Neutrophil (primary cell): Measurements from ENCODE around the gene RBMX.
A peak's percentile ranks its signal among the peaks of the same experiment; 100 is the strongest.
"Not testable (repeated sequence)": the region's sequence is repeated elsewhere in the genome, so short reads cannot be mapped to it uniquely, and the experiment has no call there.

Experiments used
- H3K27ac ChIP-seq: fragments of 200-600 bp; sonication (generic); 2 replicates; pipeline ENCODE4 v1.5.1; 2016; ENCODE audit warnings: mild to moderate bottlenecking, moderate library complexity
- H3K27me3 ChIP-seq: fragments of 200-600 bp; sonication (generic); 2 replicates; pipeline ENCODE4 v1.6.0; 2016; ENCODE audit warnings: mild to moderate bottlenecking
- H3K36me3 ChIP-seq: fragments of 200-600 bp; sonication (generic); 2 replicates; pipeline ENCODE4 v1.5.1; 2017
- H3K4me1 ChIP-seq, 2 experiments: fragments of 200-600 bp in 1 of 2; sonication (generic) in 1 of 2; 1 replicate in 1 of 2; 2 replicates in 1 of 2; pipeline versions ENCODE4 v1.5.1 to v1.6.1; 2013 to 2016; ENCODE audit warnings: low read depth in 1 of 2, low read length in 1 of 2, mild to moderate bottlenecking in 1 of 2, moderate library complexity in 1 of 2; ENCODE audit not compliant: control insufficient read depth in 1 of 2, insufficient read depth in 1 of 2
- H3K4me3 ChIP-seq, 2 experiments: fragments of 200-600 bp in 1 of 2; sonication (generic) in 1 of 2; 1 replicate in 1 of 2; 2 replicates in 1 of 2; pipeline ENCODE4 v1.5.1; 2013 to 2016; ENCODE audit warnings: low read depth in 1 of 2, low read length in 1 of 2, mild to moderate bottlenecking in 1 of 2, moderate library complexity in 1 of 2
- H3K9me3 ChIP-seq: fragments of 200-600 bp; sonication (generic); 2 replicates; pipeline ENCODE4 v1.5.1; 2016
- CTCF ChIP-seq: fragments of 200-600 bp; sonication (generic); IDR thresholded peaks from 2 replicates; pipeline ENCODE4 v1.5.1; 2016; ENCODE audit warnings: antibody characterized with exemption

The RBMX gene

GRCh38 chrX:136880003-136880451, 498 bp downstream of the RBMX start:
- peaks cover 9 to 14% of the 10 kb centered on the region in 2 experiments for H3K4me1 ChIP-seq
- no peak for TF ChIP-seq CTCF
- H3K9me3 ChIP-seq = no peaks in the 10 kb centered on the region
- peak overlapping the region; percentile 86 for H3K27ac ChIP-seq
- H3K36me3 ChIP-seq = peaks cover 25% of the 10 kb centered on the region
- no peaks in the 10 kb centered on the region for H3K27me3 ChIP-seq
- H3K4me3 ChIP-seq = peak overlapping the region; percentile 79 to 90

- H3K27me3 ChIP-seq = no peaks in the 10 kb centered on the region
- H3K9me3 ChIP-seq = no peaks in the 10 kb centered on the region
- peaks cover 34% of the 10 kb centered on the region for H3K36me3 ChIP-seq
- H3K27ac ChIP-seq = peak overlapping the region; percentile 86
- TF ChIP-seq CTCF = no peak
- H3K4me1 ChIP-seq = peaks cover 9 to 14% of the 10 kb centered on the region in 2 experiments
- H3K4me3 ChIP-seq = peak overlapping the region; percentile 79 to 90
These were observed 1.4 kb downstream of the RBMX start for GRCh38 chrX:136879001-136879687.

GRCh38 chrX:136878423-136878822, 2.1 kb downstream of the RBMX start:
- Histone ChIP-seq H3K9me3 (no peaks in the 10 kb centered on the region), H3K27me3 (no peaks in the 10 kb centered on the region), H3K4me1 (peaks cover 9 to 14% of the 10 kb centered on the region in 2 experiments), H3K36me3 (peaks cover 37% of the 10 kb centered on the region), H3K27ac (peak overlapping the region; percentile 86), H3K4me3 (no peak overlapping the region)
- TF ChIP-seq CTCF = no peak

- Histone ChIP-seq H3K36me3 (peaks cover 44% of the 10 kb centered on the region), H3K4me1 (peaks cover 7 to 13% of the 10 kb centered on the region in 2 experiments)
- H3K27me3 ChIP-seq, H3K9me3 ChIP-seq, H3K4me3 ChIP-seq, H3K27ac ChIP-seq: not testable (repeated sequence)
These were observed 6.4 kb downstream of the RBMX start for GRCh38 chrX:136874114-136874513.

GRCh38 chrX:136873210-136873609, 7.3 kb downstream of the RBMX start:
- not testable (repeated sequence) for H3K27me3 ChIP-seq, H3K4me1 ChIP-seq, H3K9me3 ChIP-seq, H3K4me3 ChIP-seq, H3K27ac ChIP-seq
- peaks cover 44% of the 10 kb centered on the region for H3K36me3 ChIP-seq

GRCh38 chrX:136872091-136872700, 8.3 kb downstream of the RBMX start:
- Histone ChIP-seq H3K27ac (no peak overlapping the region), H3K9me3 (no peaks in the 10 kb centered on the region), H3K36me3 (peaks cover 36% of the 10 kb centered on the region), H3K27me3 (no peaks in the 10 kb centered on the region), H3K4me3 (no peak overlapping the region), H3K4me1 (peaks cover 3 to 9% of the 10 kb centered on the region in 2 experiments)
- TF ChIP-seq CTCF = no peak
